ENCODE measurements around the gene TPH2. TPM values are rescaled to one million over a fixed set of nuclear protein-coding genes. Genes with fewer than 3 reads are reported as not detected.
A peak's percentile ranks its signal among the peaks of the same experiment; 100 is the strongest.

Gene TPH2
- total RNA-seq, 4 donors from 2014 or later, result not detected

GRCh38 chr12:72057330-72057914 lies 118.8 kb downstream of the TPH2 start:
- H3K4me3 ChIP-seq, result no peak overlapping the region
- WGBS, 2 donors, result 35 to 36% methylated on average over 5 of the region's 5 CpGs
- DNase-seq (ENCODE audit: low spot score in 2 of 2), result no peak

DNA sequence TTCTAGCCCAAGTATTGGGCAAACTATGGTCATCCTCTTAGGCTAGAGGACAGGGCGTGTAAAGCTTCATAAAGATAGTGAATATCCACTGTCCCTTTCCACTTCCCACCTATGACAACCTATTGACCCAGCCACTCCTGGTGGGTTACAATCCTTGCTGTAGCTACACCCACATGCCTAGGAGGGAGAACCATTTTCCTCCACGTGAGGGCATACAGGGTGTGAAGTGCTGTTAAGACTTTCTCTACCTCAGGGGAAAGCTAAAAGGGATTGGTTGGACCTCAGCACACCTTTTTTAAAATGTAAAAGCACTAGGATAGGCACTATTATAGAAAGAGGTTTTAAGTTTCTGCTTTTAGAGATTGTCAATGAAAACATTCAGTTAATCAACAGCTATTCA lies 124.4 kb downstream of the TPH2 start:
- no peaks in the 10 kb centered on the region for H3K4me1 ChIP-seq
- no peak for TF ChIP-seq POLR2A (IDR thresholded peaks at IDR 0.05)
- TF ChIP-seq EP300 (IDR thresholded peaks at IDR 0.05), result no peak
- TF ChIP-seq CTCF (IDR thresholded peaks at IDR 0.05), result no peak
- no peak overlapping the region for H3K4me3 ChIP-seq
- no peaks in the 10 kb centered on the region for H3K9me3 ChIP-seq
- no peaks in the 10 kb centered on the region for H3K27me3 ChIP-seq
- DNase-seq (ENCODE audit: low spot score in 2 of 2), result no peak
- 63% methylated on average over 2 of the region's 2 CpGs for WGBS, 2 donors
- H3K27ac ChIP-seq, result no peak overlapping the region
- no peaks in the 10 kb centered on the region for H3K36me3 ChIP-seq

More at GRCh38 chr12:72057330-72057914, 118.8 kb downstream of the TPH2 start:
- no peaks in the 10 kb centered on the region for H3K9me3 ChIP-seq
- TF ChIP-seq EP300 (IDR thresholded peaks at IDR 0.05) (no peak), CTCF (IDR thresholded peaks at IDR 0.05) (no peak), POLR2A (IDR thresholded peaks at IDR 0.05) (no peak)
- H3K36me3 ChIP-seq, result no peaks in the 10 kb centered on the region
- no peak overlapping the region for H3K27ac ChIP-seq
- no peaks in the 10 kb centered on the region for H3K27me3 ChIP-seq
- H3K4me1 ChIP-seq, result no peaks in the 10 kb centered on the region

GRCh38 chr12:72071030-72071429 lies 132.4 kb downstream of the TPH2 start:
- Histone ChIP-seq H3K27me3 (no peaks in the 10 kb centered on the region), H3K36me3 (no peaks in the 10 kb centered on the region), H3K4me1 (peaks cover 0 to 11% (median 0%) of the 10 kb centered on the region in 4 donors), H3K27ac (no peak overlapping the region), H3K4me3 (no peak overlapping the region), H3K9me3 (peaks cover 0 to 6% (median 0%) of the 10 kb centered on the region in 4 donors)
- 96 to 100% methylated on average over 2 of the region's 2 CpGs for WGBS, 2 donors
- no peak for TF ChIP-seq EP300 (IDR thresholded peaks at IDR 0.05)
- no peak for TF ChIP-seq POLR2A (IDR thresholded peaks at IDR 0.05)
- no peak for TF ChIP-seq CTCF (IDR thresholded peaks at IDR 0.05)
- no peak for DNase-seq (ENCODE audit: low spot score in 2 of 2)

DNA sequence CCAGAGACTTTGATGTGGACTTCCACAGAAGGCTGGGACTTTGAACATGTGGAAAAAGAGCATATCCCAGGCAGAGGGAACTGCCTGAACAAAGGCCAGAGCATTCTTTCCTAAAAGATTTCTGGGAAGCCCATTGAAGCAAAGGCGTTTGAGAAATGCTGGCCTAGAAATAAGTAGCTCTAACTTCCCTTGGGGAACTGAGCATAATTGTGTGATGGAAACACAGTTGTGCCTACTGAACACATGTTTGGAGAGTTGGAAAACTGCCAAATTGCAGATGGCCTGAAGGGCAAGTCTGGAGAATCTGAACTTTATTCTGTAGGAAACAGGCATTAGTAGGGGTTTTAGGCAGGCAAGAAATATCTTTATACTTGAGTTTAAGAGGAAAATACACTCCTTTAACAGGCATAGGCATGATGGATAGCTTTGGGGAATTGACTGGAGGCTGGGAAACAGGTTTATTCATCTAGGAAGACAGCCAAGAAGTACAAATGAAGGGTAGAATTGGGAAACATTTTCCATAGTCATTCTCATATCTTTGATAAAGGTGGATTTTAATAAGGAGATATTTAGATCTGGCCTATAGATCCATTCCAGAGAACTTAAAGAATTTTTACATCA lies 134.1 kb downstream of the TPH2 start:
- TF ChIP-seq EP300 (IDR thresholded peaks at IDR 0.05), result no peak
- TF ChIP-seq CTCF (IDR thresholded peaks at IDR 0.05), result no peak
- H3K36me3 ChIP-seq, result no peaks in the 10 kb centered on the region
- no peak overlapping the region for H3K4me3 ChIP-seq
- DNase-seq (ENCODE audit: low spot score in 2 of 2), result no peak
- H3K4me1 ChIP-seq, result peaks cover 0 to 11% (median 0%) of the 10 kb centered on the region in 4 donors
- H3K9me3 ChIP-seq, result peaks cover 0 to 6% (median 0%) of the 10 kb centered on the region in 4 donors
- peak overlapping the region in 2 of 4 donors; percentile 34 to 45 for H3K27ac ChIP-seq
- H3K27me3 ChIP-seq, result no peaks in the 10 kb centered on the region
- WGBS, 2 donors, result 5 to 10% methylated on average over 1 of the region's 1 CpG

DNA sequence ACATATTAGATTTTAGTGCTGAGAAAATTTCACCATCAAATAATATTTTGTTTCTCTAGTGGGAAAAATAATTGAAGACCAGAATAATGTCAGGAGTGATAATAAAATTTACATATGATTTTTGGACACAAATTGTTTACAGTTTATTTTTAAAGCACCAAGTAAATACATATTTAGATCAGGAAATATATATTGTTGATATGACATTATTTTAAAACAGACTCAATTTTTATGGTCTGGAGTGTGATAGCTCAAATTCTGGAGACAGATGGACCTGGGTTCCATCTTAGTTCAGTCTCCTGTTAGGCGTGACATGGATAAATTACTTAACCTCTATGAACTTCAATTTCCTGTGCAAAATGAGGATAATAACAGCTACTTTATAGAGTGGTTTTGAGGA lies 135.4 kb downstream of the TPH2 start:
- Histone ChIP-seq H3K4me3 (no peak overlapping the region), H3K27me3 (no peaks in the 10 kb centered on the region), H3K9me3 (peaks cover 0 to 6% (median 0%) of the 10 kb centered on the region in 4 donors), H3K27ac (no peak overlapping the region), H3K36me3 (no peaks in the 10 kb centered on the region), H3K4me1 (peaks cover 0 to 11% (median 0%) of the 10 kb centered on the region in 4 donors)
- 73 to 82% methylated on average over 1 of the region's 1 CpG for WGBS, 2 donors
- no peak for TF ChIP-seq EP300 (IDR thresholded peaks at IDR 0.05)
- TF ChIP-seq POLR2A (IDR thresholded peaks at IDR 0.05), result no peak
- no peak for TF ChIP-seq CTCF (IDR thresholded peaks at IDR 0.05)
- no peak for DNase-seq (ENCODE audit: low spot score in 2 of 2)
